HCT116 (cell line): ENCODE data around the gene PAM16. TPM values are rescaled to one million over a fixed set of nuclear protein-coding genes. Genes with fewer than 3 reads are reported as not detected.

Experiments used
- ATAC-seq: fragments of 200-7000 bp; cut with Tn5 transposase; 2 replicates; pipeline ENCODE4 v1.9.1; 2020; ENCODE audit warnings: mild to moderate bottlenecking, moderate library complexity
- BruUV-seq: library from RNA; stranded (reverse); fragments of 400-500 nt; replicated peaks from 2 replicates; lab custom pipeline; 2021; lab: Mats Ljungman, UMichigan
- CTCF ChIA-PET: fragments of 300-600 bp; sonication (Branson Sonifier 250); formaldehyde crosslinking; loops from one replicate; lab custom pipeline; 2021; ENCODE audit warnings: antibody characterized with exemption; lab: Charles Lee
- POLR2A ChIA-PET: fragments of 300-600, 350-600 bp; sonication (Branson Sonifier 250); formaldehyde crosslinking; loops from one replicate; lab custom pipeline; 2021; ENCODE audit warnings: antibody characterized with exemption; lab: Charles Lee
- RAD21 ChIA-PET, 2 experiments: fragments of 300-600 bp; sonication (Branson Sonifier 250); formaldehyde crosslinking; loops; one replicate each; lab custom pipeline; 2023; ENCODE audit warnings: low total read pairs in 2 of 2; ENCODE audit not compliant: uncharacterized antibody in 2 of 2, unreplicated experiment in 2 of 2, low non-redundant PET in 1 of 2; lab: Charles Lee
- DNase-seq: peaks from one replicate; pipeline ENCODE4 v3.0.0-alpha.2; 2010; ENCODE audit warnings: low read depth, low spot score
- H2AFZ ChIP-seq: fragments of 200-600 bp; shearing (Covaris generic), sonication (generic); 2 replicates; pipeline ENCODE4 v1.6.1; 2017; ENCODE audit warnings: low read depth, mixed run types, mixed read lengths, antibody characterized with exemption, low read length; ENCODE audit not compliant: poor library complexity, severe bottlenecking
- H3K27ac ChIP-seq: 2 replicates; pipeline ENCODE4 v1.5.1; 2012; ENCODE audit warnings: low read depth, low read length
- H3K27me3 ChIP-seq: fragments of 200-600 bp; sonication (generic); 2 replicates; pipeline ENCODE4 v1.6.1; 2016; ENCODE audit warnings: mixed run types, low read length, mixed read lengths; ENCODE audit not compliant: insufficient read depth
- H3K36me3 ChIP-seq, 2 experiments: fragments of 200-500 bp in 1 of 2; fragments of 200-600 bp in 1 of 2; sonication (Bioruptor generic) in 1 of 2; sonication (generic) in 1 of 2; 2 replicates each; pipeline versions ENCODE4 v1.5.1 to v1.6.1; 2014 to 2016; ENCODE audit warnings: low read length in 2 of 2, inconsistent platforms in 1 of 2, mixed read lengths in 1 of 2, mixed run types in 1 of 2; ENCODE audit not compliant: insufficient read depth in 2 of 2, control insufficient read depth in 1 of 2
- H3K4me1 ChIP-seq, 2 experiments: fragments of 200-600 bp in 1 of 2; sonication (generic) in 1 of 2; 2 replicates each; pipeline versions ENCODE4 v1.5.1 to v1.6.1; 2012 to 2017; ENCODE audit warnings: low read length in 2 of 2, inconsistent platforms in 1 of 2, mild to moderate bottlenecking in 1 of 2, mixed read lengths in 1 of 2, mixed run types in 1 of 2, moderate library complexity in 1 of 2; ENCODE audit not compliant: insufficient read depth in 2 of 2, control insufficient read depth in 1 of 2
- H3K4me2 ChIP-seq: fragments of 200-600 bp; sonication (generic); 2 replicates; pipeline ENCODE4 v1.6.1; 2017; ENCODE audit warnings: mixed run types, low read length, mixed read lengths
- H3K4me3 ChIP-seq, 2 experiments: fragments of 200-600 bp in 1 of 2; sonication (generic) in 1 of 2; replicated peaks in 1 of 2; 2 replicates each; pipeline ENCODE4 v1.5.1; 2011 to 2016; ENCODE audit warnings: low read length in 2 of 2, control low read depth in 1 of 2, low read depth in 1 of 2, mild to moderate bottlenecking in 1 of 2, mixed read lengths in 1 of 2, mixed run types in 1 of 2
- H3K79me2 ChIP-seq: fragments of 200-600 bp; sonication (generic); 2 replicates; pipeline ENCODE4 v1.6.1; 2017; ENCODE audit warnings: mild to moderate bottlenecking, mixed run types, low read length, moderate library complexity, mixed read lengths; ENCODE audit not compliant: insufficient read depth
- H3K9ac ChIP-seq: fragments of 200-600 bp; sonication (generic); 2 replicates; pipeline ENCODE4 v1.6.1; 2016; ENCODE audit warnings: low read length, mixed read lengths
- H3K9me2 ChIP-seq: fragments of 200-600 bp; sonication (generic), shearing (Covaris generic); 2 replicates; pipeline ENCODE4 v1.6.1; 2017; ENCODE audit warnings: mixed run types, mild to moderate bottlenecking, moderate library complexity; ENCODE audit not compliant: insufficient read depth
- H3K9me3 ChIP-seq, 2 experiments: fragments of 200-500 bp in 1 of 2; fragments of 200-600 bp in 1 of 2; sonication (Bioruptor generic) in 1 of 2; sonication (generic) in 1 of 2; 2 replicates each; pipeline ENCODE4 v1.6.1; 2014 to 2017; ENCODE audit warnings: low read length in 2 of 2, mixed read lengths in 2 of 2, inconsistent platforms in 1 of 2, low read depth in 1 of 2, mild to moderate bottlenecking in 1 of 2, mixed run types in 1 of 2, moderate library complexity in 1 of 2; ENCODE audit not compliant: control insufficient read depth in 1 of 2, insufficient read depth in 1 of 2
- H4K20me1 ChIP-seq: fragments of 200-600 bp; sonication (generic), shearing (Covaris generic); 2 replicates; pipeline ENCODE4 v1.6.1; 2017; ENCODE audit warnings: mixed run types, mild to moderate bottlenecking, moderate library complexity; ENCODE audit not compliant: insufficient read depth
- ATF3 ChIP-seq: IDR thresholded peaks from 2 replicates; pipeline ENCODE4 v1.6.1; 2012
- CEBPB ChIP-seq: IDR thresholded peaks from 2 replicates; pipeline ENCODE4 v1.6.1; 2012; ENCODE audit warnings: low read depth
- JUND ChIP-seq: IDR thresholded peaks from 2 replicates; pipeline ENCODE4 v1.6.1; 2012
- REST ChIP-seq: IDR thresholded peaks from 2 replicates; pipeline ENCODE4 v1.6.1; 2012; ENCODE audit warnings: low read depth
- ZBTB33 ChIP-seq: IDR thresholded peaks from 2 replicates; pipeline ENCODE4 v1.6.1; 2011; ENCODE audit warnings: mild to moderate bottlenecking, low read length, moderate library complexity; ENCODE audit not compliant: insufficient replicate concordance; ENCODE audit errors: extremely low read depth
- ZFX ChIP-seq: fragments of 450-650 bp; IDR thresholded peaks from 2 replicates; pipeline ENCODE4 v1.6.1; 2017
- intact Hi-C: fragments of 100-400 bp; cut with micrococcal nuclease; formaldehyde crosslinking; loops from 2 replicates; pipeline ENCODE4 v1.10.0; 2022
- total RNA-seq: library from RNA; stranded (reverse); gene quantifications from one replicate; pipeline ENCODE4 v1.2.1, GENCODE V29; 2021; ENCODE audit not compliant: unreplicated experiment

PAM16 gene
- total RNA-seq, 1 experiment from 2014 or later, result 102 TPM

GRCh38 chr16:4360538-4361021, 9.5 kb upstream of the PAM16 start (continued):
- no peak for TF ChIP-seq REST

- Histone ChIP-seq H3K9ac (no peak overlapping the region), H3K79me2 (no peaks in the 10 kb centered on the region), H3K4me3 (no peak overlapping the region), H3K9me3 (no peaks in the 10 kb centered on the region), H3K9me2 (no peaks in the 10 kb centered on the region), H3K4me1 (peaks cover 6 to 12% of the 10 kb centered on the region in 2 experiments), H2AFZ (no peak overlapping the region), H3K36me3 (no peaks in the 10 kb centered on the region; a peak in 1 of 4 replicates), H3K4me2 (peak overlapping the region; percentile 29; the same call in 1 of the 2 replicates), H3K27ac (peak overlapping the region; percentile 20; the same call in 1 of the 2 replicates), H4K20me1 (no peaks in the 10 kb centered on the region), H3K27me3 (no peaks in the 10 kb centered on the region)
- no peak for TF ChIP-seq ZFX
- TF ChIP-seq ZBTB33, result no peak
- TF ChIP-seq CEBPB, result no peak
- no peak for TF ChIP-seq ATF3
- TF ChIP-seq JUND, result no peak
- DNase-seq (no peak), ATAC-seq (no peak)
- ChIA-PET RAD21 (interaction anchor here (1.0 to 1.8 kb wide), 3 partner anchors 14 to 43 kb away, joined by 3 to 13 read pairs (median 9); no protein-coding TSS in a partner anchor), CTCF (interaction anchor here (0.9 to 4.4 kb wide), 2 partner anchors 9 to 43 kb away, joined by 6 to 52 read pairs; no protein-coding TSS in a partner anchor), POLR2A (no interaction called here)
- intact Hi-C loops, result loop anchor here (1.0 kb wide), 1 partner anchor 42 kb away; no protein-coding TSS in a partner anchor
- BruUV-seq, result no TSS peak
These were observed 8.8 kb upstream of the PAM16 start for GRCh38 chr16:4359914-4360313.
